Smooth muscle cell (in vitro differentiated cells): ENCODE data around the gene MC3R. TPM values are rescaled to one million over a fixed set of nuclear protein-coding genes. Genes with fewer than 3 reads are reported as not detected.

ENCODE experiments used
- DNase-seq: peaks from one replicate; lab custom pipeline; 2025; ENCODE audit not compliant: unreplicated experiment; lab: John Stamatoyannopoulos, UW
- H2AFZ ChIP-seq: fragments of 200-600 bp; sonication (generic); 2 replicates; pipeline ENCODE4 v1.6.0; 2016; ENCODE audit warnings: antibody characterized with exemption, low read depth, mild to moderate bottlenecking
- H3F3A ChIP-seq: fragments of 200-600 bp; sonication (generic); 2 replicates; pipeline ENCODE4 v1.6.0; 2017; ENCODE audit warnings: antibody characterized with exemption, low read depth
- H3K27ac ChIP-seq: fragments of 200-600 bp; sonication (generic); 2 replicates; pipeline ENCODE4 v1.5.1; 2016; ENCODE audit warnings: low read depth, mild to moderate bottlenecking
- H3K27me3 ChIP-seq: fragments of 200-600 bp; sonication (generic); 2 replicates; pipeline ENCODE4 v1.6.1; 2016; ENCODE audit warnings: low read depth, mild to moderate bottlenecking
- H3K36me3 ChIP-seq: fragments of 200-600 bp; sonication (generic); 2 replicates; pipeline ENCODE4 v1.5.1; 2016; ENCODE audit warnings: low read depth
- H3K4me1 ChIP-seq: fragments of 200-600 bp; sonication (generic); 2 replicates; pipeline ENCODE4 v1.5.1; 2016; ENCODE audit warnings: low read depth
- H3K4me2 ChIP-seq: fragments of 200-600 bp; sonication (generic); 2 replicates; pipeline ENCODE4 v1.6.0; 2016; ENCODE audit warnings: mild to moderate bottlenecking
- H3K4me3 ChIP-seq: fragments of 200-600 bp; sonication (generic); 2 replicates; pipeline ENCODE4 v1.5.1; 2016; ENCODE audit warnings: mild to moderate bottlenecking
- H3K79me2 ChIP-seq: fragments of 200-600 bp; sonication (generic); 2 replicates; pipeline ENCODE4 v1.6.0; 2016; ENCODE audit warnings: low read depth, mild to moderate bottlenecking
- H3K9ac ChIP-seq: fragments of 200-600 bp; sonication (generic); 2 replicates; pipeline ENCODE4 v1.6.0; 2016; ENCODE audit warnings: low read depth
- H3K9me3 ChIP-seq: fragments of 200-600 bp; sonication (generic); replicated peaks from 2 replicates; pipeline ENCODE4 v1.5.1; 2016; ENCODE audit warnings: low read depth
- H4K20me1 ChIP-seq: fragments of 200-600 bp; sonication (generic); 2 replicates; pipeline ENCODE4 v1.6.0; 2016; ENCODE audit warnings: low read depth
- CTCF ChIP-seq: fragments of 200-600 bp; sonication (generic); IDR thresholded peaks from 2 replicates; pipeline ENCODE4 v1.5.1; 2017; ENCODE audit warnings: borderline replicate concordance, mild to moderate bottlenecking, antibody characterized with exemption; ENCODE audit not compliant: insufficient read depth, poor library complexity, severe bottlenecking
- WGBS: methylation state at CpG from one replicate; pipeline ENCODE4 v1.1.7; 2016; ENCODE audit warnings: low lambda C conversion rate; 5-methylcytosine and 5-hydroxymethylcytosine counted together
- polyA plus RNA-seq: library from polyadenylated mRNA; unstranded; fragments of >200 nt; fragmentation: Nextera tagmentation; extraction: Ambion mirVana; gene quantifications from 2 replicates; pipeline ENCODE4 v1.2.1, GENCODE V29; 2016
- total RNA-seq: library from RNA; depleted of rRNA; stranded (reverse); fragments of >200 nt; gene quantifications from 2 replicates; pipeline ENCODE4 v1.2.3, GENCODE V29; 2014

MC3R gene
- total and polyA plus RNA-seq, 2 experiments from 2014 or later = not detected

GRCh38 chr20:56211051-56211450 lies 37.5 kb upstream of the MC3R start:
- Histone ChIP-seq H3K4me3 (no peak overlapping the region), H3K4me1 (no peaks in the 10 kb centered on the region), H2AFZ (no peak overlapping the region), H3K79me2 (no peaks in the 10 kb centered on the region), H3K36me3 (no peaks in the 10 kb centered on the region), H3F3A (no peaks in the 10 kb centered on the region), H3K27me3 (no peaks in the 10 kb centered on the region), H3K9me3 (no peaks in the 10 kb centered on the region), H3K9ac (no peak overlapping the region), H3K4me2 (no peak overlapping the region), H4K20me1 (no peaks in the 10 kb centered on the region), H3K27ac (no peak overlapping the region)
- WGBS = 87% methylated on average over 5 of the region's 5 CpGs
- no peak for DNase-seq
- TF ChIP-seq CTCF = no peak

- Histone ChIP-seq H3K9me3 (no peaks in the 10 kb centered on the region), H3K4me3 (no peak overlapping the region), H3K79me2 (no peaks in the 10 kb centered on the region), H3K27ac (no peak overlapping the region), H3K9ac (no peak overlapping the region), H3F3A (no peaks in the 10 kb centered on the region), H3K36me3 (no peaks in the 10 kb centered on the region), H3K4me1 (no peaks in the 10 kb centered on the region), H3K27me3 (no peaks in the 10 kb centered on the region), H4K20me1 (no peaks in the 10 kb centered on the region), H3K4me2 (no peak overlapping the region), H2AFZ (no peak overlapping the region)
- 41% methylated on average over 9 of the region's 9 CpGs for WGBS
- no peak for DNase-seq
- TF ChIP-seq CTCF = no peak
Measured at GRCh38 chr20:56212091-56212490, 36.4 kb upstream of the MC3R start.

- WGBS = 91% methylated on average over 2 of the region's 2 CpGs
- H4K20me1 ChIP-seq = no peaks in the 10 kb centered on the region
- no peak for TF ChIP-seq CTCF
Measured at GRCh38 chr20:56213321-56213720, 35.2 kb upstream of the MC3R start.

GRCh38 chr20:56215115-56215514 lies 33.4 kb upstream of the MC3R start:
- Histone ChIP-seq H3K36me3 (no peaks in the 10 kb centered on the region), H3K79me2 (no peaks in the 10 kb centered on the region), H4K20me1 (no peaks in the 10 kb centered on the region), H3K9ac (no peak overlapping the region), H3K27ac (no peak overlapping the region), H3K4me2 (no peak overlapping the region), H3K4me1 (no peaks in the 10 kb centered on the region), H3F3A (no peaks in the 10 kb centered on the region), H3K27me3 (no peaks in the 10 kb centered on the region), H2AFZ (no peak overlapping the region), H3K4me3 (no peak overlapping the region), H3K9me3 (no peaks in the 10 kb centered on the region)
- no peak for DNase-seq
- 39% methylated on average over 2 of the region's 2 CpGs for WGBS
- TF ChIP-seq CTCF = no peak

More at GRCh38 chr20:56213321-56213720, 35.2 kb upstream of the MC3R start:
- Histone ChIP-seq H3K4me1 (no peaks in the 10 kb centered on the region), H3K4me3 (no peak overlapping the region), H3K27ac (no peak overlapping the region), H3K9ac (no peak overlapping the region), H3F3A (no peaks in the 10 kb centered on the region), H3K9me3 (no peaks in the 10 kb centered on the region), H3K4me2 (no peak overlapping the region), H2AFZ (no peak overlapping the region), H3K79me2 (no peaks in the 10 kb centered on the region), H3K27me3 (no peaks in the 10 kb centered on the region), H3K36me3 (no peaks in the 10 kb centered on the region)
- DNase-seq = no peak
